RPMI8226 (cell line): Measurements from ENCODE around the gene MEGF11.

Experiments used
- DNase-seq: peaks from one replicate; pipeline ENCODE4 v3.0.0-alpha.2; 2015

The MEGF11 gene

GRCh38 chr15:66108483-66109265, 144.9 kb downstream of the MEGF11 start:
- no peak for DNase-seq

GRCh38 chr15:66107070-66107469, 146.5 kb downstream of the MEGF11 start:
- DNase-seq, result no peak

- no peak for DNase-seq
Observed at GRCh38 chr15:66105286-66106265, 148.0 kb downstream of the MEGF11 start.

- no peak for DNase-seq
Observed at GRCh38 chr15:66103293-66103590, 150.3 kb downstream of the MEGF11 start.

GRCh38 chr15:66102563-66103292, 150.8 kb downstream of the MEGF11 start:
- no peak for DNase-seq

- DNase-seq, result no peak
Observed at GRCh38 chr15:66101715-66102395, 151.7 kb downstream of the MEGF11 start.

GRCh38 chr15:66100761-66101160, 152.8 kb downstream of the MEGF11 start:
- DNase-seq, result no peak

GRCh38 chr15:66099950-66100671, 153.4 kb downstream of the MEGF11 start:
- no peak for DNase-seq

- no peak for DNase-seq
Observed at GRCh38 chr15:66098022-66098363, 155.6 kb downstream of the MEGF11 start.

- DNase-seq, result no peak
Observed at GRCh38 chr15:66097151-66098021, 156.2 kb downstream of the MEGF11 start.

- DNase-seq, result no peak
Observed at GRCh38 chr15:66096688-66097058, 156.9 kb downstream of the MEGF11 start.

GRCh38 chr15:66095871-66096687, 157.5 kb downstream of the MEGF11 start:
- DNase-seq, result no peak

GRCh38 chr15:66094331-66094730, 159.2 kb downstream of the MEGF11 start:
- no peak for DNase-seq

GRCh38 chr15:66092053-66093016, 161.2 kb downstream of the MEGF11 start:
- no peak for DNase-seq

- DNase-seq, result no peak
Observed at GRCh38 chr15:66089509-66089908, 164.0 kb downstream of the MEGF11 start.

- no peak for DNase-seq
Observed at GRCh38 chr15:66089049-66089448, 164.5 kb downstream of the MEGF11 start.

GRCh38 chr15:66085128-66085527, 168.4 kb downstream of the MEGF11 start:
- peak; percentile 41 for DNase-seq

GRCh38 chr15:66084704-66085103, 168.8 kb downstream of the MEGF11 start:
- DNase-seq, result no peak
